MM.1S (cell line): Measurements from ENCODE around the gene CAP2.

ENCODE experiments used
- EZH2 ChIP-seq: fragments of 300-600 bp; sonication (generic); optimal IDR thresholded peaks from 2 replicates; pipeline ENCODE3; 2017; ENCODE audit warnings: low read depth, mild to moderate bottlenecking, antibody characterized with exemption, low read length, mixed read lengths
- TF ChIP-seq, protein P1 (sequence below): fragments of 300-600 bp; sonication (generic); IDR thresholded peaks from 2 replicates; pipeline ENCODE4 v1.5.1; 2016; ENCODE audit warnings: antibody characterized with exemption, low read length, mixed read lengths

DNA sequence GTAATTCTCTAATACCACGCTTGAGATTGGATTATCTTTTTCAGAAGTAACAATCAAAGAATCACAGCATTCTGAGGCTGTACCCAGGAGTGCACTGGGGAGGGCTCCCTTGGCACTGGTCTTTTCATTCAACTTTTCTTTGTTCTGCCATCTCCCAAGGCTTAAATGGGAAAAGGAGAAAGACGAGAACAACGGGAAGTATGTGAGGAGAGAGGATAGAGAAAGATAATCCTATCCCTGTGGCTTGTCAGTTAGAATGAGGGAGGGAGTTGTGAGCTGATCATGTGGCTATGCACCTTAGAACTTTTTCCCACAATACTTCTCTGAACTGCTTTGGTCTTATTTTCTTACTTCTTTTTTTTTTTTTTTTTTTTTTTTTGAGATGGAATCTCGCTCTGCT lies 83.1 kb downstream of the CAP2 start:
- TF ChIP-seq, protein P1, sequence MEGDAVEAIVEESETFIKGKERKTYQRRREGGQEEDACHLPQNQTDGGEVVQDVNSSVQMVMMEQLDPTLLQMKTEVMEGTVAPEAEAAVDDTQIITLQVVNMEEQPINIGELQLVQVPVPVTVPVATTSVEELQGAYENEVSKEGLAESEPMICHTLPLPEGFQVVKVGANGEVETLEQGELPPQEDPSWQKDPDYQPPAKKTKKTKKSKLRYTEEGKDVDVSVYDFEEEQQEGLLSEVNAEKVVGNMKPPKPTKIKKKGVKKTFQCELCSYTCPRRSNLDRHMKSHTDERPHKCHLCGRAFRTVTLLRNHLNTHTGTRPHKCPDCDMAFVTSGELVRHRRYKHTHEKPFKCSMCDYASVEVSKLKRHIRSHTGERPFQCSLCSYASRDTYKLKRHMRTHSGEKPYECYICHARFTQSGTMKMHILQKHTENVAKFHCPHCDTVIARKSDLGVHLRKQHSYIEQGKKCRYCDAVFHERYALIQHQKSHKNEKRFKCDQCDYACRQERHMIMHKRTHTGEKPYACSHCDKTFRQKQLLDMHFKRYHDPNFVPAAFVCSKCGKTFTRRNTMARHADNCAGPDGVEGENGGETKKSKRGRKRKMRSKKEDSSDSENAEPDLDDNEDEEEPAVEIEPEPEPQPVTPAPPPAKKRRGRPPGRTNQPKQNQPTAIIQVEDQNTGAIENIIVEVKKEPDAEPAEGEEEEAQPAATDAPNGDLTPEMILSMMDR, result no peak
- no peak for TF ChIP-seq EZH2
